NCI-H2107 (cell line): ENCODE results near the gene ZDHHC16.
"Not testable (repeated sequence)": the region's sequence is repeated elsewhere in the genome, so short reads cannot be mapped to it uniquely, and the experiment has no call there.

Source experiments
- DNase-seq: peaks from one replicate; lab custom pipeline; 2025; lab: John Stamatoyannopoulos, UW

ZDHHC16 gene

GRCh38 chr10:97445722-97446639 is at the start of gene ZDHHC16, which contains the start of gene EXOSC1:
Gene ZDHHC16, plus strand, starts transcription at chr10:97446175. Its CDS starts 5,501 bp downstream, at chr10:97451676.
Gene EXOSC1, minus strand, starts transcription at chr10:97446006. Its CDS starts 21 bp downstream, at chr10:97445985.
- peak; percentile 47 for DNase-seq

- no peak for DNase-seq
These were observed 46.0 kb upstream of the ZDHHC16 start for GRCh38 chr10:97399843-97400545.

- DNase-seq: peak; percentile 70
These were observed 45.1 kb upstream of the ZDHHC16 start, which contains the start of gene RRP12 for GRCh38 chr10:97400665-97401454. Gene RRP12, minus strand, starts transcription at chr10:97401340. Its CDS starts 109 bp downstream, at chr10:97401231.

- DNase-seq: no peak
These were observed 44.5 kb upstream of the ZDHHC16 start for GRCh38 chr10:97401455-97401919.

- no peak for DNase-seq
These were observed 41.9 kb upstream of the ZDHHC16 start for GRCh38 chr10:97404044-97404443.

GRCh38 chr10:97406064-97406463 is 39.9 kb upstream of the ZDHHC16 start:
- DNase-seq: no peak

GRCh38 chr10:97406483-97406882 is 39.5 kb upstream of the ZDHHC16 start:
- DNase-seq: not testable (repeated sequence)

GRCh38 chr10:97407211-97407951 is 38.6 kb upstream of the ZDHHC16 start:
- DNase-seq: peak; percentile 14

- no peak for DNase-seq
These were observed 38.1 kb upstream of the ZDHHC16 start for GRCh38 chr10:97407952-97408248.

GRCh38 chr10:97408496-97408992 is 37.4 kb upstream of the ZDHHC16 start:
- no peak for DNase-seq

GRCh38 chr10:97411406-97411805 is 34.6 kb upstream of the ZDHHC16 start:
- DNase-seq: no peak

GRCh38 chr10:97412891-97413304 is 33.1 kb upstream of the ZDHHC16 start:
- DNase-seq: no peak

GRCh38 chr10:97416565-97416964 is 29.4 kb upstream of the ZDHHC16 start:
- DNase-seq: no peak

GRCh38 chr10:97423757-97424098 is 22.2 kb upstream of the ZDHHC16 start:
- DNase-seq: not testable (repeated sequence)

GRCh38 chr10:97425964-97426775 is 19.8 kb upstream of the ZDHHC16 start, which contains the start of gene PGAM1:
Gene PGAM1, plus strand, starts transcription at chr10:97426191. Its CDS starts 117 bp downstream, at chr10:97426308.
- peak; percentile 83 for DNase-seq

GRCh38 chr10:97426776-97427570 is 19.0 kb upstream of the ZDHHC16 start:
- no peak for DNase-seq

- no peak for DNase-seq
These were observed 18.3 kb upstream of the ZDHHC16 start for GRCh38 chr10:97427571-97428179.

- DNase-seq: no peak
These were observed 17.4 kb upstream of the ZDHHC16 start for GRCh38 chr10:97428572-97428981.

GRCh38 chr10:97434055-97434454 is 11.9 kb upstream of the ZDHHC16 start:
- no peak for DNase-seq
